NB4 (cell line): ENCODE data around the gene GPR137C.

ENCODE experiments used
- MAX ChIP-seq: IDR thresholded peaks from 2 replicates; pipeline ENCODE4 v1.6.1; 2011; ENCODE audit warnings: low read depth, low read length
- MYC ChIP-seq: IDR thresholded peaks from 2 replicates; pipeline ENCODE4 v1.6.1; 2011; ENCODE audit warnings: low read depth, low read length
- POLR2A ChIP-seq: IDR thresholded peaks from 2 replicates; pipeline ENCODE4 v1.6.1; 2011; ENCODE audit warnings: mild to moderate bottlenecking; ENCODE audit not compliant: insufficient read length; ENCODE audit errors: extremely low read depth
- TF ChIP-seq, protein P1 (sequence below): IDR thresholded peaks from one replicate; pipeline ENCODE4 v1.5.1; 2012; ENCODE audit warnings: low read depth, low read length

DNA sequence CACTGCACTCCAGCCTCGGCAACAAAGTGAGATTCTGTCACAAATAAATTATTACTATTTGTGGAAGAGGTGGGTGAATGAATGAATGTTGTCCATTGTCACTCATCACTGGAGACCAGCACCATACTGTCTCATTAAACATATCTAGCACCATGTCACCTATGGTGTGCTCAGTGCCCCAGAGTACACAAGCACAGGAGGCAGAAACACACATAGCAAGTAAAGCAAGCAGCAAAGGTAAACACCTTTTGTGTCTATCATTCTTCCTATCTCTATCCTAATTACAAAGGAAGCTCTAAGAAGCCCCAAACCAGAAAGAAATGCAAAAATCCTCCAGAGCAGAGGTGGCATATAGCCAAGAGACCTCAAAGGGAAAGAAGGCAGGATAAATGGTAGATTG is 133.5 kb downstream of the GPR137C start:
- TF ChIP-seq POLR2A: no peak
- TF ChIP-seq, protein P1, sequence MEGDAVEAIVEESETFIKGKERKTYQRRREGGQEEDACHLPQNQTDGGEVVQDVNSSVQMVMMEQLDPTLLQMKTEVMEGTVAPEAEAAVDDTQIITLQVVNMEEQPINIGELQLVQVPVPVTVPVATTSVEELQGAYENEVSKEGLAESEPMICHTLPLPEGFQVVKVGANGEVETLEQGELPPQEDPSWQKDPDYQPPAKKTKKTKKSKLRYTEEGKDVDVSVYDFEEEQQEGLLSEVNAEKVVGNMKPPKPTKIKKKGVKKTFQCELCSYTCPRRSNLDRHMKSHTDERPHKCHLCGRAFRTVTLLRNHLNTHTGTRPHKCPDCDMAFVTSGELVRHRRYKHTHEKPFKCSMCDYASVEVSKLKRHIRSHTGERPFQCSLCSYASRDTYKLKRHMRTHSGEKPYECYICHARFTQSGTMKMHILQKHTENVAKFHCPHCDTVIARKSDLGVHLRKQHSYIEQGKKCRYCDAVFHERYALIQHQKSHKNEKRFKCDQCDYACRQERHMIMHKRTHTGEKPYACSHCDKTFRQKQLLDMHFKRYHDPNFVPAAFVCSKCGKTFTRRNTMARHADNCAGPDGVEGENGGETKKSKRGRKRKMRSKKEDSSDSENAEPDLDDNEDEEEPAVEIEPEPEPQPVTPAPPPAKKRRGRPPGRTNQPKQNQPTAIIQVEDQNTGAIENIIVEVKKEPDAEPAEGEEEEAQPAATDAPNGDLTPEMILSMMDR: no peak
- no peak for TF ChIP-seq MAX
- no peak for TF ChIP-seq MYC
